K562 (cell line): ENCODE measurements around the gene AMZ2. TPM values are rescaled to one million over a fixed set of nuclear protein-coding genes. Genes with fewer than 3 reads are reported as not detected.
"Not testable (repeated sequence)": the region's sequence is repeated elsewhere in the genome, so short reads cannot be mapped to it uniquely, and the experiment has no call there.

Source experiments
- ATAC-seq: fragments of 200-7000 bp; cut with Tn5 transposase; 3 replicates; pipeline ENCODE4 v1.9.1; 2020; ENCODE audit warnings: moderate library complexity
- BruUV-seq: library from RNA; stranded (reverse); fragments of 400-500 nt; replicated peaks from 2 replicates; lab custom pipeline; 2021; lab: Mats Ljungman, UMichigan
- CTCF ChIA-PET: fragments of 300-600 bp; formaldehyde crosslinking; extraction: SDS; loops from one replicate; lab custom pipeline; 2021; ENCODE audit warnings: low intra/inter-chr PET ratio; lab: Yijun Ruan, JAX
- POLR2A ChIA-PET: fragments of 300-600, 350-650 bp; sonication (Branson Sonifier 250); formaldehyde crosslinking; extraction: SDS; loops from one replicate; lab custom pipeline; 2021; ENCODE audit warnings: antibody characterized with exemption, inconsistent platforms; lab: Yijun Ruan, JAX
- DNase-seq, 4 experiments: peaks; one replicate each; pipeline versions ENCODE4 v3.0.0 to v3.0.0-alpha.2; 2011 to 2018; ENCODE audit warnings: low spot score in 3 of 4, mixed read lengths in 3 of 4; ENCODE audit errors: extremely low read depth in 1 of 4
- FAIRE-seq: peaks from 2 replicates; lab custom pipeline; 2011; peaks lifted over from hg19 to GRCh38; lab: Jason Lieb, UNC
- H2AFZ ChIP-seq: 2 replicates; pipeline ENCODE4 v1.6.0; 2011; ENCODE audit warnings: low read depth, low read length, control low read depth, inconsistent platforms
- H3K27ac ChIP-seq: fragments of 200-600 bp; 3 replicates; pipeline ENCODE4 v1.8.0; 2011; ENCODE audit warnings: low read depth, mild to moderate bottlenecking, control low read depth, inconsistent platforms, low read length, moderate library complexity, mixed read lengths; ENCODE audit errors: extremely low read depth
- H3K27me3 ChIP-seq, 2 experiments: fragments of 300-600 bp in 1 of 2; 2 replicates in 1 of 2; 3 replicates in 1 of 2; pipeline versions ENCODE4 v1.6.0 to v1.8.0; 2011; ENCODE audit warnings: inconsistent platforms in 2 of 2, low read length in 2 of 2, mild to moderate bottlenecking in 1 of 2, mixed read lengths in 1 of 2, moderate library complexity in 1 of 2; ENCODE audit not compliant: control insufficient read depth in 2 of 2, insufficient read depth in 2 of 2
- H3K36me3 ChIP-seq: fragments of 300-600 bp; 3 replicates; pipeline ENCODE4 v1.8.0; 2011; ENCODE audit warnings: mild to moderate bottlenecking, low read length, inconsistent platforms; ENCODE audit not compliant: control insufficient read depth, insufficient read depth
- H3K4me1 ChIP-seq, 2 experiments: fragments of 200-600 bp in 1 of 2; replicated peaks in 1 of 2; 2 replicates in 1 of 2; 3 replicates in 1 of 2; pipeline versions ENCODE4 v1.5.1 to v1.8.0; 2011; ENCODE audit warnings: inconsistent platforms in 2 of 2, low read length in 2 of 2, mild to moderate bottlenecking in 1 of 2, mixed read lengths in 1 of 2, moderate library complexity in 1 of 2; ENCODE audit not compliant: control insufficient read depth in 2 of 2, insufficient read depth in 2 of 2
- H3K4me2 ChIP-seq: 2 replicates; pipeline ENCODE4 v1.6.1; 2011; ENCODE audit warnings: low read length, control low read depth, inconsistent platforms, mixed read lengths; ENCODE audit not compliant: insufficient read depth
- H3K4me3 ChIP-seq: fragments of 200-600 bp; sonication (generic), shearing (Covaris generic); 2 replicates; pipeline ENCODE4 v1.5.1; 2016; ENCODE audit warnings: control low read depth, inconsistent platforms
- H3K79me2 ChIP-seq: fragments of 200-600 bp; 3 replicates; pipeline ENCODE4 v1.8.0; 2011; ENCODE audit warnings: low read length, inconsistent platforms; ENCODE audit not compliant: control insufficient read depth, insufficient read depth
- H3K9ac ChIP-seq, 2 experiments: 2 replicates each; pipeline versions ENCODE4 v1.6.0 to v1.6.1; 2011; ENCODE audit warnings: low read depth in 2 of 2, low read length in 2 of 2, control low read depth in 1 of 2, inconsistent platforms in 1 of 2, mild to moderate bottlenecking in 1 of 2, mixed read lengths in 1 of 2; ENCODE audit not compliant: insufficient read depth in 1 of 2
- H3K9me1 ChIP-seq: one replicate; pipeline ENCODE4 v1.6.0; 2011; ENCODE audit warnings: inconsistent platforms, mild to moderate bottlenecking, low read length, moderate library complexity; ENCODE audit not compliant: control insufficient read depth, insufficient read depth
- H3K9me3 ChIP-seq: replicated peaks from 2 replicates; pipeline ENCODE4 v1.5.1; 2011; ENCODE audit warnings: low read depth, low read length, inconsistent platforms; ENCODE audit not compliant: control insufficient read depth, insufficient read depth
- H4K20me1 ChIP-seq: replicated peaks from 2 replicates; pipeline ENCODE4 v1.6.1; 2011; ENCODE audit warnings: low read length, inconsistent platforms, mixed read lengths; ENCODE audit not compliant: control insufficient read depth, insufficient read depth
- CREM ChIP-seq: IDR thresholded peaks from 2 replicates; pipeline ENCODE4 v1.6.1; 2014; ENCODE audit warnings: antibody characterized with exemption, low read depth
- MTA1 ChIP-seq: fragments of 450-650 bp; IDR thresholded peaks from 2 replicates; pipeline ENCODE4 v1.6.1; 2017; ENCODE audit warnings: borderline replicate concordance
- PTRF ChIP-seq: fragments of 450-650 bp; IDR thresholded peaks from 2 replicates; pipeline ENCODE4 v1.6.1; 2016; ENCODE audit warnings: mild to moderate bottlenecking, missing genetic modification characterization, missing compliant biosample characterization
- PURB ChIP-seq: sonication (generic); formaldehyde crosslinking; IDR thresholded peaks from 2 replicates; pipeline ENCODE4 v1.9.0; 2021; ENCODE audit warnings: low read depth, mild to moderate bottlenecking, missing genetic modification reagents
- TAF9B ChIP-seq: fragments of 450-650 bp; IDR thresholded peaks from 2 replicates; pipeline ENCODE4 v1.6.1; 2018; ENCODE audit warnings: mild to moderate bottlenecking; ENCODE audit not compliant: partially characterized antibody
- WGBS: fragments of 100-300 bp; shearing (Covaris generic); methylation state at CpG from one replicate; pipeline ENCODE4 v1.1.6; 2016; ENCODE audit warnings: low coverage, mixed read lengths; ENCODE audit not compliant: insufficient coverage; ENCODE audit errors: missing lambda C conversion rate; 5-methylcytosine and 5-hydroxymethylcytosine counted together
- in situ Hi-C: fragments of 300-500 bp; cut with MboI; formaldehyde crosslinking; loops from 4 replicates; pipeline ENCODE4 v1.15.0; 2018; ENCODE audit warnings: inconsistent platforms, mixed read lengths
- intact Hi-C: fragments of 100-400 bp; cut with micrococcal nuclease; formaldehyde crosslinking; loops from 2 replicates; pipeline ENCODE4 v1.14.2; 2022
- polyA plus RNA-seq, 8 experiments: library from polyadenylated mRNA; depleted of rRNA in 4 of 8; stranded (reverse) in 5 of 8; unstranded in 3 of 8; fragments of >200 nt; fragmentation: Nextera tagmentation in 2 of 8; fragmentation: Illumina TruSeq in 1 of 8; extraction: Ambion mirVana in 2 of 8; extraction: Trizol in 1 of 8; gene quantifications; 2 replicates each; pipeline versions ENCODE4 v1.2.1 to v1.2.3, GENCODE V29; 2011 to 2014; ENCODE audit warnings: inconsistent platforms in 1 of 8, missing spikeins in 1 of 8
- total RNA-seq, 7 experiments: library from RNA; depleted of rRNA in 6 of 7; stranded (reverse); fragments of >200 nt in 6 of 7; fragmentation: Illumina TruSeq in 2 of 7; extraction: Trizol in 2 of 7; gene quantifications; 2 replicates each; pipeline versions ENCODE4 v1.2.1 to v1.2.3, GENCODE V29; 2011 to 2021; ENCODE audit warnings: low replicate concordance in 1 of 7
- TF ChIP-seq, protein P1 (sequence below): fragments of 450-650 bp; IDR thresholded peaks from 2 replicates; pipeline ENCODE4 v1.7.1; 2018; ENCODE audit warnings: mild to moderate bottlenecking, low read depth; ENCODE audit not compliant: partially characterized antibody
- TF ChIP-seq, protein P2 (sequence below), 2 experiments: fragments of 450-650 bp; IDR thresholded peaks; 2 replicates each; pipeline ENCODE4 v1.6.1; 2018; ENCODE audit warnings: mild to moderate bottlenecking in 2 of 2, low read depth in 1 of 2; ENCODE audit not compliant: partially characterized antibody in 2 of 2

AMZ2 gene
- total and polyA plus RNA-seq, 9 of the 15 experiments (the other 6 are each of a cell fraction or from before 2014, with no cell fraction given) = 22.6 to 92.2 (median 52.6) TPM

DNA sequence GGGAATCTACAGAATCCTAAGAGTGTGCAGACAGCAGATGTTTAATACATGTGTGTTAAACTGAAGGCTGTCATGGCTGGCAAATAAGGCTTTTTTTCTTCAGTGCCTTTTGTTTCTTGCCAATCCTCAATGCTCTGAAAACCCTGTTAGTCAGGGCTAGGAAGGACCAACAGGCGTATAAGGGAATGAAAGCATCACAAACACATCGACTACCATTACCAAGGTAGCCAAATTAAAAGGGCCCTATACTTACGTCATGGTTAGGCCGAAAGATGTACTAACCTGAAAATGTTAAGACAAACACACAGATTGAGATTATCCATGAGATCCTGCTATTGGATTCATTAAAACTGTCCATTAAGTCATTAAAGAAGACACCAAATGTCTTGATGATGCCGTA is 30.0 kb downstream of the AMZ2 start:
- no peaks in the 10 kb centered on the region for H4K20me1 ChIP-seq
- no TSS peak for BruUV-seq
- H3K4me3 ChIP-seq = no peak overlapping the region
- 29% methylated on average over 5 of the region's 5 CpGs for WGBS
- no peak overlapping the region for H3K9ac ChIP-seq
- FAIRE-seq (no peak), DNase-seq (no peak), ATAC-seq (no peak)
- H3K27ac ChIP-seq = no peak overlapping the region
- peaks cover 2 to 18% of the 10 kb centered on the region in 2 experiments; a peak in 4 of 5 replicates for H3K27me3 ChIP-seq
- in situ Hi-C loops (no loop called here), intact Hi-C loops (no loop called here)
- no peaks in the 10 kb centered on the region for H3K36me3 ChIP-seq
- CTCF ChIA-PET = no interaction called here
- 0 out of 2 replicates have a peak, but pooled peaks cover 2% of the 10 kb centered on the region for H3K9me3 ChIP-seq
- POLR2A ChIA-PET = no interaction called here
- no peak overlapping the region for H3K4me2 ChIP-seq
- no peaks in the 10 kb centered on the region for H3K9me1 ChIP-seq
- no peak overlapping the region for H2AFZ ChIP-seq
- TF ChIP-seq, protein P1, sequence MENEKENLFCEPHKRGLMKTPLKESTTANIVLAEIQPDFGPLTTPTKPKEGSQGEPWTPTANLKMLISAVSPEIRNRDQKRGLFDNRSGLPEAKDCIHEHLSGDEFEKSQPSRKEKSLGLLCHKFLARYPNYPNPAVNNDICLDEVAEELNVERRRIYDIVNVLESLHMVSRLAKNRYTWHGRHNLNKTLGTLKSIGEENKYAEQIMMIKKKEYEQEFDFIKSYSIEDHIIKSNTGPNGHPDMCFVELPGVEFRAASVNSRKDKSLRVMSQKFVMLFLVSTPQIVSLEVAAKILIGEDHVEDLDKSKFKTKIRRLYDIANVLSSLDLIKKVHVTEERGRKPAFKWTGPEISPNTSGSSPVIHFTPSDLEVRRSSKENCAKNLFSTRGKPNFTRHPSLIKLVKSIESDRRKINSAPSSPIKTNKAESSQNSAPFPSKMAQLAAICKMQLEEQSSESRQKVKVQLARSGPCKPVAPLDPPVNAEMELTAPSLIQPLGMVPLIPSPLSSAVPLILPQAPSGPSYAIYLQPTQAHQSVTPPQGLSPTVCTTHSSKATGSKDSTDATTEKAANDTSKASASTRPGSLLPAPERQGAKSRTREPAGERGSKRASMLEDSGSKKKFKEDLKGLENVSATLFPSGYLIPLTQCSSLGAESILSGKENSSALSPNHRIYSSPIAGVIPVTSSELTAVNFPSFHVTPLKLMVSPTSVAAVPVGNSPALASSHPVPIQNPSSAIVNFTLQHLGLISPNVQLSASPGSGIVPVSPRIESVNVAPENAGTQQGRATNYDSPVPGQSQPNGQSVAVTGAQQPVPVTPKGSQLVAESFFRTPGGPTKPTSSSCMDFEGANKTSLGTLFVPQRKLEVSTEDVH = no peak
- TF ChIP-seq MTA1 = no peak
- TF ChIP-seq PTRF (tag) = no peak
- TF ChIP-seq CREM = no peak
- no peak for TF ChIP-seq PURB
- no peak for TF ChIP-seq TAF9B
- TF ChIP-seq, protein P2, sequence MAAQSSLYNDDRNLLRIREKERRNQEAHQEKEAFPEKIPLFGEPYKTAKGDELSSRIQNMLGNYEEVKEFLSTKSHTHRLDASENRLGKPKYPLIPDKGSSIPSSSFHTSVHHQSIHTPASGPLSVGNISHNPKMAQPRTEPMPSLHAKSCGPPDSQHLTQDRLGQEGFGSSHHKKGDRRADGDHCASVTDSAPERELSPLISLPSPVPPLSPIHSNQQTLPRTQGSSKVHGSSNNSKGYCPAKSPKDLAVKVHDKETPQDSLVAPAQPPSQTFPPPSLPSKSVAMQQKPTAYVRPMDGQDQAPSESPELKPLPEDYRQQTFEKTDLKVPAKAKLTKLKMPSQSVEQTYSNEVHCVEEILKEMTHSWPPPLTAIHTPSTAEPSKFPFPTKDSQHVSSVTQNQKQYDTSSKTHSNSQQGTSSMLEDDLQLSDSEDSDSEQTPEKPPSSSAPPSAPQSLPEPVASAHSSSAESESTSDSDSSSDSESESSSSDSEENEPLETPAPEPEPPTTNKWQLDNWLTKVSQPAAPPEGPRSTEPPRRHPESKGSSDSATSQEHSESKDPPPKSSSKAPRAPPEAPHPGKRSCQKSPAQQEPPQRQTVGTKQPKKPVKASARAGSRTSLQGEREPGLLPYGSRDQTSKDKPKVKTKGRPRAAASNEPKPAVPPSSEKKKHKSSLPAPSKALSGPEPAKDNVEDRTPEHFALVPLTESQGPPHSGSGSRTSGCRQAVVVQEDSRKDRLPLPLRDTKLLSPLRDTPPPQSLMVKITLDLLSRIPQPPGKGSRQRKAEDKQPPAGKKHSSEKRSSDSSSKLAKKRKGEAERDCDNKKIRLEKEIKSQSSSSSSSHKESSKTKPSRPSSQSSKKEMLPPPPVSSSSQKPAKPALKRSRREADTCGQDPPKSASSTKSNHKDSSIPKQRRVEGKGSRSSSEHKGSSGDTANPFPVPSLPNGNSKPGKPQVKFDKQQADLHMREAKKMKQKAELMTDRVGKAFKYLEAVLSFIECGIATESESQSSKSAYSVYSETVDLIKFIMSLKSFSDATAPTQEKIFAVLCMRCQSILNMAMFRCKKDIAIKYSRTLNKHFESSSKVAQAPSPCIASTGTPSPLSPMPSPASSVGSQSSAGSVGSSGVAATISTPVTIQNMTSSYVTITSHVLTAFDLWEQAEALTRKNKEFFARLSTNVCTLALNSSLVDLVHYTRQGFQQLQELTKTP (IDR thresholded peaks at IDR 0.05; ENCODE audit: low read depth in 1 of 2, partially characterized antibody in 2 of 2) = no peak
- H3K4me1 ChIP-seq = no peaks in the 10 kb centered on the region
- H3K79me2 ChIP-seq = no peaks in the 10 kb centered on the region

DNA sequence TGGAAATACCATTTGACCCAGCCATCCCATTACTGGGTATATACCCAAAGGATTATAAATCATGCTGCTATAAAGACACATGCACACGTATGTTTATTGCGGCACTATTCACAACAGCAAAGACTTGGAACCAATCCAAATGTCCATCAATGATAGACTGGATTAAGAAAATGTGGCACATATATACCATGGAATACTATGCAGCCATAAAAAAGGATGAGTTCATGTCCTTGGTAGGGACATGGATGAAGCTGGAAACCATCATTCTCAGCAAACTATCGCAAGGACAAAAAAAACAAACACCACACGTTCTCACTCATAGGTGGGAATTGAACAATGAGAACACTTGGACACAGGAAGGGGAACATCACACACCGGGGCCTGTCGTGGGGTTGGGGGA is 34.1 kb downstream of the AMZ2 start:
- H3K27ac ChIP-seq = not testable (repeated sequence)

More for the DNA sequence above, 34.1 kb downstream of the AMZ2 start:
- ATAC-seq, H3K36me3 ChIP-seq, H4K20me1 ChIP-seq, intact Hi-C loops, H3K27me3 ChIP-seq, H3K9me1 ChIP-seq, H3K79me2 ChIP-seq, H3K4me1 ChIP-seq, BruUV-seq, H3K9ac ChIP-seq, in situ Hi-C loops, CTCF ChIA-PET, DNase-seq, H3K4me2 ChIP-seq, H2AFZ ChIP-seq, H3K9me3 ChIP-seq, POLR2A ChIA-PET, FAIRE-seq, H3K4me3 ChIP-seq: not testable (repeated sequence)
- no CpG with 5 or more reads among the region's 6 CpGs for WGBS
